Epithelial cell of proximal tubule (primary cell): Measurements from ENCODE around the gene JAM3. TPM values are rescaled to one million over a fixed set of nuclear protein-coding genes. Genes with fewer than 3 reads are reported as not detected.

ENCODE experiments used
- DNase-seq: peaks from one replicate; pipeline ENCODE4 v3.0.0-alpha.2; 2011; ENCODE audit warnings: low read depth
- H3K4me3 ChIP-seq: 2 replicates; pipeline ENCODE4 v1.5.1; 2011; ENCODE audit warnings: low read depth, mild to moderate bottlenecking, low read length
- total RNA-seq: library from RNA; depleted of rRNA; stranded (reverse); fragments of >200 nt; gene quantifications from 2 replicates; pipeline ENCODE4 v1.2.3, GENCODE V29; 2015
- TF ChIP-seq, protein P1 (sequence below): conservative IDR thresholded peaks from 2 replicates; pipeline ENCODE4 v1.5.1; 2012; ENCODE audit warnings: low read depth, mild to moderate bottlenecking, low read length

Gene JAM3
- total RNA-seq, 1 donor from 2014 or later, result 22.0 TPM

DNA sequence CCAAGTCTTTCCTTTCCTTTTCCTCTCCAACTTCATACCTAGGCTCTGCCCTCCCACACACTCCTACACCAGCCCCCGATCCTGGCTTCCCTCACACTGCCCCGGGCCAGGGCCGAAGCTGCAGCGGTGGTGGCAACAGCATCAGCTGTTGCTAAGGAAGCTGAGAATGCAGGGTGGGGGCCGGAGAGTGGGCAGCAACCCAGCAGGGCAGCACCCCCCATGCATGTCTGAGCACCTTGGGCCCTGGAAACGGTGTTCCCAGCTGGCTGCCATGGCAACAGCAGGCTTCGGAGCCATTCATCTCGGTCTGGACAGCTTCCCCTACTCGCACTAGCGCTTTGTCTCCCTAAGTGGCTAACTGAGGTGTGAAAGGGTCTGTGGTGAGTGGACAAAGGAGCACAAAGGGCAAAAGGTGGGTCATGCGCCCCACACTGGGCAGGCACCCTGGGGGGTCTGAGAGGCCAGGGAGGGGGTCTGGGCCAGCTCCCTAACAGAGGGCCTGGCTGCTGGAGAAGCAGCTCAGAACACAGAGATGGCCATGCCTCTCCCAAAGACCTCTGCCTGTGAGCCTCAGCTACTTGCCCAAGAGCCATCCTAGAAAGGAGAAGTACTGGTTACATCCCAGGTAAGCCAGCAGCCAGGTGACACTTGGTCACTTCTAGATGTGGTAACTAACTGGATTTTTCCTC is 42.1 kb upstream of the JAM3 start:
- TF ChIP-seq, protein P1, sequence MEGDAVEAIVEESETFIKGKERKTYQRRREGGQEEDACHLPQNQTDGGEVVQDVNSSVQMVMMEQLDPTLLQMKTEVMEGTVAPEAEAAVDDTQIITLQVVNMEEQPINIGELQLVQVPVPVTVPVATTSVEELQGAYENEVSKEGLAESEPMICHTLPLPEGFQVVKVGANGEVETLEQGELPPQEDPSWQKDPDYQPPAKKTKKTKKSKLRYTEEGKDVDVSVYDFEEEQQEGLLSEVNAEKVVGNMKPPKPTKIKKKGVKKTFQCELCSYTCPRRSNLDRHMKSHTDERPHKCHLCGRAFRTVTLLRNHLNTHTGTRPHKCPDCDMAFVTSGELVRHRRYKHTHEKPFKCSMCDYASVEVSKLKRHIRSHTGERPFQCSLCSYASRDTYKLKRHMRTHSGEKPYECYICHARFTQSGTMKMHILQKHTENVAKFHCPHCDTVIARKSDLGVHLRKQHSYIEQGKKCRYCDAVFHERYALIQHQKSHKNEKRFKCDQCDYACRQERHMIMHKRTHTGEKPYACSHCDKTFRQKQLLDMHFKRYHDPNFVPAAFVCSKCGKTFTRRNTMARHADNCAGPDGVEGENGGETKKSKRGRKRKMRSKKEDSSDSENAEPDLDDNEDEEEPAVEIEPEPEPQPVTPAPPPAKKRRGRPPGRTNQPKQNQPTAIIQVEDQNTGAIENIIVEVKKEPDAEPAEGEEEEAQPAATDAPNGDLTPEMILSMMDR, result no peak
- no peak for DNase-seq
- H3K4me3 ChIP-seq, result no peak overlapping the region

DNA sequence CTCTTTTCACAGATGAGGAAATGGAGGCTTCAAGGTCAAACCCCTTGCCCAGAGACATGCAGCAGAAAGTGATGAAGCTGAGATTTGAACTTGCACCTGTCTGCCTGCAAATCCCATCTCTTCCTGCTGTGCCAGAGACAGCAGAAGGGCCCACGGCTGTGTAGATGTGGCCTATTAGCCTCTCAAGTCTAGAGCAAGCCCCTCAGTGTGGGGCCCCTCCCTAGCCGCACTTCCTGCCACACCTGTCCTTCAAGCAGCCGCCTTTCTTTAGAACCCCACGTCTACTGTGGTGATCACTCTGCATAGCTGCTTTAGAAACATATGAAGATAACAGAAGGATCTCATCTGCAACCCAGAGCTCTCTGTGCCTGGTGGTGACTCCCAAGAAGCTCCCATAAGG is 41.2 kb upstream of the JAM3 start:
- DNase-seq, result no peak
- TF ChIP-seq, protein P1, result no peak
- no peak overlapping the region for H3K4me3 ChIP-seq

DNA sequence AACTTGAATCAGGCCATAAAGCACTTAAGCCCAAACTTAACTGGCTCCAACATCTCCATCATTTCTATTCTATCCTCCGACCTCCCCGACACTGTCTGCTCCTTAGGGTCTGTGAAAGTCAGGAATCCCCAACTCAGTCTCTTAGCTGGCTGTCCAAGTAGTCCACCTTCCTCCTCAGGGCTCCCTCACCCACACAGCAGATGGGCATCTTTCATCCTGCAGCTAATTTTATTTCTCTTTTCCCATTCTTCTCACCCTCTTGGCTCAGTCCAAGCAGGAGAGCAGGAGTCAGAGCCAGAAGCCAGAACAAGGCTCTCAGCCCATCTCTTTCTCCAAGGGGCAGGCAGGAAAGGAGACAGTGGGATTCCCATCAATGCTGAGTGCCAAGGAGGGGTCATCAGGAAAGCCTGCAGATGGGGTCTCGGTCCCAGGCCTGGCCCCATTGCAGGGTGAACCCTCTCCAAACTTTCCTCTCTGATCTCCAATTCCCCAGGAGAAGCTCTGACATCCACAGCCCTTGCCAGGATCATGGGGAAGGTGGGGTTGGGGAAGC is 40.4 kb upstream of the JAM3 start:
- H3K4me3 ChIP-seq, result no peak overlapping the region
- TF ChIP-seq, protein P1, result no peak
- DNase-seq, result no peak

DNA sequence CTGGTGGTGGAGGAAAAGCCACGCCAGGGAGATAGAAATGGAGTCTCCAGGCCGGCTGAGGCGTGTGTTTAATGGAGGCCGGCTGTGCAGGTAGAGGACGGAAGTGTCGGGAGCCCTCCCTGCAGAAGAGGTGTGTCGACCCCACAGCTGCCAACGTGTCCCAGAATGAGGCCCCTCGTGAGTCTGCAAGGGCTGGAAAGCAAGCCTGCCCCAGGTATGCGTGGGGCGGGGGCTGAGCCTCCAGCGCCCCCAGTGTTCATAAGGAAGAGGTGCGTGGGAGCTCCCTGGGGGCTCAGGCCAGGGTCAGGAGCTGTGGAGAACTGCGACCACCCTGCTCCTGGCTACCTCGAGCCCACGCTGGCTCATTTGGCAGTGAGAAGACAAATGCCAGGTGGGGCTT is 38.0 kb upstream of the JAM3 start:
- no peak overlapping the region for H3K4me3 ChIP-seq
- DNase-seq, result no peak
- TF ChIP-seq, protein P1, result no peak

DNA sequence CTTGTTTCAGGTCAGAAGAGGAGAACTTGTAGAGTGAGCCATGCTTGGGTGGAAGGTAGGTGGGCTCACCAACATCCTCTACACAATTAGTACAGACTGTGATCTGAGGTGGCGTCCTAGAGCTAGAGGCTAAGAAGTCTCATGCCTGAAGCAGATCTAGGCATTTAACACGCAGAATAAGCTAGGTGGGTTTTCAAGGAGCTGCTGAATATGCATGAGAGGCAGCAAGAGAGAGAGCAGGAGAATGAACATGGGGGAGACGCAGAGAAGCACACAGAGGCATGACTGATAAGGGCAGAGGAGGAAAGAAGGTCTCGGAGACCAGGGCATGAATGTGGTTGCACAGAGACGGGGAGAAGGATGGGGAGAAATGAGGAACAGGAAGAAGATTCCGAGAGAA is 36.8 kb upstream of the JAM3 start:
- no peak overlapping the region for H3K4me3 ChIP-seq

DNA sequence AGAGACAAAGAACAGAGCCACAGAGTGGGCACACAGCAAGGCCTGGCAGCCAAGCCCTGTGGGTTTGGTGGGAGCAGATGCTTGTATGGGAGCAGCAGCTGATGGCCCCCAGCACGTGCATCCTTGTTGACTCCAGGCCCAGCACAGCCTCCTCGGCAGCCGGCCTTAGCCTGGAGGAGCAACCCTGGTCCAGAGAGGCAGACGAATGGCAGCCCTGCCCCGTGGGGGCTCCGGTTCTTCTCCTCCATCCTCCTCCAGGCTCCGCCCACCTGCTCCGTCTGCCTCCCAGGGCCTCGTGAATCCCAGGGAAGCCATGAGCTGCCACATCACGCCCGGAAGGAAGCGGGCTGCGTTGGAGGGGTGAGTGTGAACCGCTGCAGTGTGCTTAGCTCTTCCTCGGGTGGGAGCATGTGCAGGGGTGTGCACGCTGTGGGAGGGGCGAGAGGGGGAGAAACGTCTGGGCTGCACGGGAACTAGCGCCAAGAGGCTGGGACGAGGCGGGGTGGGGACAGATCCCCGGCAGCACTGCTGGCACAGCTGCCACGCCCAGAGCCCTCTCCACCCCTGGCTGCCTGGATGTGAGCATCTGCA is 36.3 kb upstream of the JAM3 start:
- no peak overlapping the region for H3K4me3 ChIP-seq
- TF ChIP-seq, protein P1, result no peak
- DNase-seq, result no peak

More for the DNA sequence above, 36.8 kb upstream of the JAM3 start:
- TF ChIP-seq, protein P1, result no peak
- DNase-seq, result no peak

DNA sequence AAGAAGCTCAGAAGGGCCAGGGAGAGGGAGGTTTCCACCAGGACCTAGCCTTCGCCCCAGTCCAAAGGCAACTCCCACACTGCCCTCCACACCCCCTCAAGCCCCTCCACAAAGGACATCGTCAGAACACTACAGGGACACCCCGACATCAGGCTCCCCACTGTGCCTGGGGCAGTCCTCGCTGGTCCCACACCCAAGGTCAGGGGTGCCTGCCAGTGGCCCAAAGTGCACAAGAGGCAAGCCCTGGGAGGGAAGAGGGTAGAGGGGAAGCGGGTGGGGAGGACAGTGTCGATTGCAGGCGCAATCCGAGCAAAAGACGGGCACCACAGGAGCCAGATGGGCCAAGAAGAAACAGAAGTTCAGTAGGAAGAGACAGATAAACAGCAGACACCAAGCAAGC is 35.6 kb upstream of the JAM3 start:
- no peak for DNase-seq
- TF ChIP-seq, protein P1, result no peak
- no peak overlapping the region for H3K4me3 ChIP-seq
